K562 (cell line): ENCODE measurements around the gene ZBTB42. TPM values are rescaled to one million over a fixed set of nuclear protein-coding genes. Genes with fewer than 3 reads are reported as not detected.

ENCODE experiments used
- ETS2 ChIP-seq: IDR thresholded peaks from 2 replicates; pipeline ENCODE4 v1.6.1; 2016; ENCODE audit warnings: borderline replicate concordance, missing genetic modification characterization, mild to moderate bottlenecking, moderate library complexity, missing compliant biosample characterization; ENCODE audit not compliant: poor library complexity, severe bottlenecking
- JUN ChIP-seq, 2 experiments: sonication (generic) in 1 of 2; formaldehyde crosslinking in 1 of 2; IDR thresholded peaks; 2 replicates each; pipeline versions ENCODE4 v1.6.1 to v1.8.0; 2012 to 2022; ENCODE audit warnings: borderline replicate concordance in 2 of 2, mild to moderate bottlenecking in 2 of 2, improper control_type of control experiment in 1 of 2, low read depth in 1 of 2, low read length in 1 of 2, missing genetic modification reagents in 1 of 2
- PHF8 ChIP-seq: fragments of 200-600 bp; sonication (generic); IDR thresholded peaks from 2 replicates; pipeline ENCODE4 v1.6.1; 2012; ENCODE audit warnings: mixed run types, mild to moderate bottlenecking, inconsistent platforms, low read length, moderate library complexity, borderline replicate concordance
- PTRF ChIP-seq: fragments of 450-650 bp; IDR thresholded peaks from 2 replicates; pipeline ENCODE4 v1.6.1; 2016; ENCODE audit warnings: mild to moderate bottlenecking, missing genetic modification characterization, missing compliant biosample characterization
- SMARCC2 ChIP-seq: fragments of 450-650 bp; IDR thresholded peaks from 2 replicates; pipeline ENCODE4 v1.6.1; 2017; ENCODE audit warnings: antibody characterized with exemption, moderate library complexity, mild to moderate bottlenecking, low read depth
- ZFP30 ChIP-seq: fragments of 250-450 bp; sonication (Bioruptor Pico); IDR thresholded peaks from 2 replicates; pipeline ENCODE4 v1.8.0; 2022; ENCODE audit warnings: moderate library complexity, mild to moderate bottlenecking, inconsistent platforms, borderline replicate concordance
- ZNF445 ChIP-seq: fragments of 250-450 bp; sonication (Bioruptor Pico); IDR thresholded peaks from 2 replicates; pipeline ENCODE4 v1.4.0; 2020; ENCODE audit warnings: low read depth, mild to moderate bottlenecking, moderate library complexity
- ZNF639 ChIP-seq, 2 experiments: fragments of 200-800 bp in 1 of 2; sonication (Bioruptor generic) in 1 of 2; sonication (generic) in 1 of 2; formaldehyde crosslinking in 1 of 2; IDR thresholded peaks in 1 of 2; conservative IDR thresholded peaks in 1 of 2; 2 replicates each; pipeline versions ENCODE4 v1.5.0 to v1.6.1; 2016 to 2020; ENCODE audit warnings: missing compliant biosample characterization in 1 of 2, missing genetic modification characterization in 1 of 2, missing genetic modification reagents in 1 of 2
- polyA plus RNA-seq, 8 experiments: library from polyadenylated mRNA; depleted of rRNA in 4 of 8; stranded (reverse) in 5 of 8; unstranded in 3 of 8; fragments of >200 nt; fragmentation: Nextera tagmentation in 2 of 8; fragmentation: Illumina TruSeq in 1 of 8; extraction: Ambion mirVana in 2 of 8; extraction: Trizol in 1 of 8; gene quantifications; 2 replicates each; pipeline versions ENCODE4 v1.2.1 to v1.2.3, GENCODE V29; 2011 to 2014; ENCODE audit warnings: inconsistent platforms in 1 of 8, missing spikeins in 1 of 8
- total RNA-seq, 7 experiments: library from RNA; depleted of rRNA in 6 of 7; stranded (reverse); fragments of >200 nt in 6 of 7; fragmentation: Illumina TruSeq in 2 of 7; extraction: Trizol in 2 of 7; gene quantifications; 2 replicates each; pipeline versions ENCODE4 v1.2.1 to v1.2.3, GENCODE V29; 2011 to 2021; ENCODE audit warnings: low replicate concordance in 1 of 7
- TF ChIP-seq, protein P1 (sequence below): fragments of 450-650 bp; formaldehyde crosslinking; IDR thresholded peaks from 2 replicates; pipeline ENCODE4 v1.4.0; 2020; ENCODE audit warnings: mild to moderate bottlenecking, moderate library complexity

ZBTB42 gene
- total and polyA plus RNA-seq, 9 of the 15 experiments (the other 6 are each of a cell fraction or from before 2014, with no cell fraction given): 0.03 to 8.5 (median 2.4) TPM

GRCh38 chr14:104757238-104757585 lies 43.7 kb upstream of the ZBTB42 start (continued):
- no peak for TF ChIP-seq SMARCC2
- no peak for TF ChIP-seq PTRF
- TF ChIP-seq ETS2 (tag): no peak
- no peak for TF ChIP-seq ZNF445
- no peak for TF ChIP-seq PHF8
- TF ChIP-seq ZNF639 (CRISPR knock-in tag; conservative IDR thresholded peaks at IDR 0.05 in 1 of 2, IDR thresholded peaks at IDR 0.05 in 1 of 2): no peak
- no peak for TF ChIP-seq JUN (IDR thresholded peaks at IDR 0.05; ENCODE audit: borderline replicate concordance, low read depth, low read length)
- no peak for TF ChIP-seq JUN (CRISPR knock-in tag; IDR thresholded peaks at IDR 0.05; ENCODE audit: borderline replicate concordance)
- TF ChIP-seq, protein P1, sequence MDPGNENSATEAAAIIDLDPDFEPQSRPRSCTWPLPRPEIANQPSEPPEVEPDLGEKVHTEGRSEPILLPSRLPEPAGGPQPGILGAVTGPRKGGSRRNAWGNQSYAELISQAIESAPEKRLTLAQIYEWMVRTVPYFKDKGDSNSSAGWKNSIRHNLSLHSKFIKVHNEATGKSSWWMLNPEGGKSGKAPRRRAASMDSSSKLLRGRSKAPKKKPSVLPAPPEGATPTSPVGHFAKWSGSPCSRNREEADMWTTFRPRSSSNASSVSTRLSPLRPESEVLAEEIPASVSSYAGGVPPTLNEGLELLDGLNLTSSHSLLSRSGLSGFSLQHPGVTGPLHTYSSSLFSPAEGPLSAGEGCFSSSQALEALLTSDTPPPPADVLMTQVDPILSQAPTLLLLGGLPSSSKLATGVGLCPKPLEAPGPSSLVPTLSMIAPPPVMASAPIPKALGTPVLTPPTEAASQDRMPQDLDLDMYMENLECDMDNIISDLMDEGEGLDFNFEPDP (CRISPR knock-in tag): no peak
- no peak for TF ChIP-seq ZFP30
